ENCODE results near the gene MAN1C1.

Gene MAN1C1

DNA sequence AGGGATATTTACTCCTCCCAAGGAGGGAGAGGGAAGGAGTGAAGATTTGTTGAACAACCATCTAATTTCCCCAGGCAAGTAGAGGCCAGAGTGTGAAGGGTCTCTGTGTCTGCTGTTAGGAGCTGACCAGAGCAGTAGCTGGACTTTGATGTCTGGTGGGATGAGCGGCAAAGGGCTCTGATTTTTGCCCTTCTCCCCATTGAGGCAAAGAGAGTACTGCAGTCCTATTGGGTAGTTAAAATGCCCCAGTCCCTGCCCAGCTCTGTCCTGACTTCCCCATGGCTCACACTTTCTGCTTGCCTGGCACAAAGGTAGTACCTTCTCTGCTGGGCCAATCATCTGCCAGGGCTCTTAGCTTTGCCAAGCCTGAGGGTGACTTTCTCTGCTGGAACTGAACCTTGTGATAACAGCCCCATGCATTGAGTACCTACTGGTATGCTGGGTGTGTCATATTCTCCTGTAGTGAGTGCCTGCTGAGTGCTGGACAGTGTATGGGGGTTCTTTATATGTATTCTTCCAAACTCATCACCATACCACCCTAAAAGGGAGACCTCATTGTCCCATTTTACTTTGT, 119.5 kb downstream of the MAN1C1 start:
- DNase-seq (ENCODE audit: insufficient read length, low spot score) (no peak), FAIRE-seq (no peak)
- TF ChIP-seq PAX5 (IDR thresholded peaks at IDR 0.05; ENCODE audit: insufficient read depth, low read length, severe bottlenecking): no peak
- no peak for TF ChIP-seq TAF1 (IDR thresholded peaks at IDR 0.05; ENCODE audit: low read depth, low read length)
- TF ChIP-seq POU2F2 (IDR thresholded peaks at IDR 0.05; ENCODE audit: low read depth, low read length): no peak
- TF ChIP-seq POLR2A (IDR thresholded peaks at IDR 0.05; ENCODE audit: low read depth, low read length): no peak
- TF ChIP-seq POLR2AphosphoS5 (IDR thresholded peaks at IDR 0.05; ENCODE audit: low read depth, low read length): no peak
- no peak for TF ChIP-seq SPI1 (IDR thresholded peaks at IDR 0.05; ENCODE audit: low read depth, low read length)

DNA sequence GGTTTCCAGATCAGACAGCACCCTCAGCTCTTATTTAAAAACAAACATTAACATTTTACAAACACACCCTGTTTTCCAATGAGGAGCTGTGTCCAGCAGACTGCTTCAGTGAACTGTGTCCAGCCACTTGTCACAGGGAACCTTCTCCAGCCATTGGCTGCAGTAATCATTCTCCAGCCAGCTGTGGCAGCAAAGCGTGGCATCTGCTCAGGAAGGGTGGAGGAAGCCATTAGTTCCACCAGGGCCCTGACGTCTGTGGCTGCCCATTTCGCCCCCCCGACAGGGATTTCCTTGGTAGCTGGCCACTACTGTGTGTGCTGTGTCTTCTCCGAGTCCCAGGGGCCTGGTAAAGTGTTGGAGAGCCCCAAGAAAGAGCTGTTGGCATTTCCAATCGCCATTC, 120.5 kb downstream of the MAN1C1 start:
- no peak for DNase-seq (ENCODE audit: insufficient read length, low spot score)
- no peak for TF ChIP-seq TAF1 (IDR thresholded peaks at IDR 0.05; ENCODE audit: low read depth, low read length)
- TF ChIP-seq POU2F2 (IDR thresholded peaks at IDR 0.05; ENCODE audit: low read depth, low read length): no peak
- no peak for TF ChIP-seq POLR2AphosphoS5 (IDR thresholded peaks at IDR 0.05; ENCODE audit: low read depth, low read length)
- TF ChIP-seq PAX5 (IDR thresholded peaks at IDR 0.05; ENCODE audit: insufficient read depth, low read length, severe bottlenecking): no peak
- no peak for TF ChIP-seq SPI1 (IDR thresholded peaks at IDR 0.05; ENCODE audit: low read depth, low read length)
- no peak for TF ChIP-seq POLR2A (IDR thresholded peaks at IDR 0.05; ENCODE audit: low read depth, low read length)
- no peak for FAIRE-seq

DNA sequence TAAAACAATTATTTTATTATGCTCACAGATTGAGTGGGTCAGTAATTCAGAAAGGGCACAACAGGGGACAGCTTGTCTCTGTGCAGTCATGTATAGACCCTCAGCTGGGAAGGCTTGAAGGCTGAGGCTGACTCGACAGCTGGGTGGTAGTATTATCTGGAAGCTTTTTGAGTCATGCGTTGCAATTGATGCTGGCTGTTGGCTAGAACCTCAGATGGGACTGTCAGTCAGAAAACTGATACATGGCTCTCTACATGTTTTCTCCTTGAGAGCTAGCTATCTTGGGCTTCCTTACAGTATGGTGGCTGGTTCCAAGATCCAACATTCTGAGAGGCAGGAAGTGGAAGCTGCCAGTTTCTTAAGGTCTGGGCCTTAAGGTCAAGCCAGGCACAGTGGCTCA, 121.9 kb downstream of the MAN1C1 start:
- DNase-seq (ENCODE audit: insufficient read length, low spot score) (no peak), FAIRE-seq (no peak)
- TF ChIP-seq PAX5 (IDR thresholded peaks at IDR 0.05; ENCODE audit: insufficient read depth, low read length, severe bottlenecking): no peak
- no peak for TF ChIP-seq POLR2AphosphoS5 (IDR thresholded peaks at IDR 0.05; ENCODE audit: low read depth, low read length)
- no peak for TF ChIP-seq POU2F2 (IDR thresholded peaks at IDR 0.05; ENCODE audit: low read depth, low read length)
- TF ChIP-seq SPI1 (IDR thresholded peaks at IDR 0.05; ENCODE audit: low read depth, low read length): no peak
- no peak for TF ChIP-seq TAF1 (IDR thresholded peaks at IDR 0.05; ENCODE audit: low read depth, low read length)
- TF ChIP-seq POLR2A (IDR thresholded peaks at IDR 0.05; ENCODE audit: low read depth, low read length): no peak

DNA sequence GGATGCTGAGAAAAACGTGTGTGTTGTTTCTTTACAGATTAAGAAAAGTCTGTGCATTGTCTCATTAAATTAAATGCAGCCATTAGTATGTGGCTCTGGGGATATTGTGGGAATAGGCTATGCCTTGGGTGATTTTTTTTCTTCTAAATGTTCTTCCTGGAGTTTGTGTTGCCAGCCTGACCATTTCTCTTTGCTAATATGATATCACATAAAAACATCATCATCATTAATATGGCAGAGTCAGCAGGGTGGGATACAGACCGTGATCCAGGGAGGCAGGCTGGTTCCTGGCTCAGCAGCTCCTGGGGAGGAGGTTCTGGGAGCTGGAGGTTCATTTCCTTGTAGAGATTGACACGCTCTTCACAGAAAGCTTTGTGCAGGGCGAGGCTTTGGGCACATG, 122.8 kb downstream of the MAN1C1 start:
- DNase-seq (ENCODE audit: insufficient read length, low spot score) (no peak), FAIRE-seq (no peak)
- TF ChIP-seq POU2F2 (IDR thresholded peaks at IDR 0.05; ENCODE audit: low read depth, low read length) (no peak), TAF1 (IDR thresholded peaks at IDR 0.05; ENCODE audit: low read depth, low read length) (no peak), PAX5 (IDR thresholded peaks at IDR 0.05; ENCODE audit: insufficient read depth, low read length, severe bottlenecking) (no peak), SPI1 (IDR thresholded peaks at IDR 0.05; ENCODE audit: low read depth, low read length) (no peak), POLR2A (IDR thresholded peaks at IDR 0.05; ENCODE audit: low read depth, low read length) (no peak), POLR2AphosphoS5 (IDR thresholded peaks at IDR 0.05; ENCODE audit: low read depth, low read length) (no peak)

DNA sequence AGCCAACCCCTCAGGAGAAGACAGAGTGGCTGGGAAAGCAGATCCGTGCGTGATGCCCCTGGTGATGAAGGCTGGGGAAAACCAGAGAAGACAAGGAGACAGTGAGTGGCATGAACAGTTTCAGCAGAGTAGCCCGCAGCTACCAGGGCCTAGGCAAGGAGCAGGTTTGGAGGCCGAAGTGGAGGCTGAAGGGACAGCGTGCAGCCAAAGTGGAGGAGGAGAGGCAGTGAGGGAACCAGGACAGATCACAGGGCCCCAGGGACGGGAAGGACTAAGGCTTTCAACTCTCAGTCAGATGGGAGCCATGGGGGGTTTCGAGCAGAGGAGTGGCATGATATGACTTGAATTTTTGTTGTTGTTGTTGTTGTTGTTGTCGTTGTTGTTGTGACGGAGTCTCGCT, 123.5 kb downstream of the MAN1C1 start:
- TF ChIP-seq TAF1 (IDR thresholded peaks at IDR 0.05; ENCODE audit: low read depth, low read length) (no peak), PAX5 (IDR thresholded peaks at IDR 0.05; ENCODE audit: insufficient read depth, low read length, severe bottlenecking) (no peak), POU2F2 (IDR thresholded peaks at IDR 0.05; ENCODE audit: low read depth, low read length) (no peak), POLR2A (IDR thresholded peaks at IDR 0.05; ENCODE audit: low read depth, low read length) (no peak)
- no peak for FAIRE-seq
- DNase-seq (ENCODE audit: insufficient read length, low spot score): no peak

DNA sequence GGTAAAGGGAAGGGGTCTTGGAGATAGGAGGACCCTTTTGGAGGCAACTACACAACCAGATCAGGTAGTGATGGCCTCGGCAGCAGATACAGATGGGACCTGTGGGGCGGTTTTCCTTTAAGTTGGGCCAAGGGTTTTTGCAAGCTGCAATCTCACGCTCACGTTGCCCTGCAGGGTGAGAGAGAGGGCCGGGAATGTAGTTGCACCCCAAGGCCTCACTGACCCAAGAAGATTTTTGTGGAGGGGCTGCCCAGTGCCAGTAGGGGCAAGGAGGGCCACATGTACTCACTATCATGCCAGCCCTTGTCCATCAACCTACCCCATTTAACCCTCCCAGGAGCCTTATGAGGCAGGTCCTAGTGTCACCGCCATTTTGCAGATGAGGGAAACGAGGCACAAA, 125.7 kb downstream of the MAN1C1 start:
- TF ChIP-seq TAF1 (IDR thresholded peaks at IDR 0.05; ENCODE audit: low read depth, low read length): no peak
- no peak for TF ChIP-seq POLR2A (IDR thresholded peaks at IDR 0.05; ENCODE audit: low read depth, low read length)
- TF ChIP-seq SPI1 (IDR thresholded peaks at IDR 0.05; ENCODE audit: low read depth, low read length): no peak
- no peak for TF ChIP-seq POLR2AphosphoS5 (IDR thresholded peaks at IDR 0.05; ENCODE audit: low read depth, low read length)
- no peak for TF ChIP-seq POU2F2 (IDR thresholded peaks at IDR 0.05; ENCODE audit: low read depth, low read length)
- TF ChIP-seq PAX5 (IDR thresholded peaks at IDR 0.05; ENCODE audit: insufficient read depth, low read length, severe bottlenecking): no peak
- DNase-seq (ENCODE audit: insufficient read length, low spot score) (no peak), FAIRE-seq (no peak)

DNA sequence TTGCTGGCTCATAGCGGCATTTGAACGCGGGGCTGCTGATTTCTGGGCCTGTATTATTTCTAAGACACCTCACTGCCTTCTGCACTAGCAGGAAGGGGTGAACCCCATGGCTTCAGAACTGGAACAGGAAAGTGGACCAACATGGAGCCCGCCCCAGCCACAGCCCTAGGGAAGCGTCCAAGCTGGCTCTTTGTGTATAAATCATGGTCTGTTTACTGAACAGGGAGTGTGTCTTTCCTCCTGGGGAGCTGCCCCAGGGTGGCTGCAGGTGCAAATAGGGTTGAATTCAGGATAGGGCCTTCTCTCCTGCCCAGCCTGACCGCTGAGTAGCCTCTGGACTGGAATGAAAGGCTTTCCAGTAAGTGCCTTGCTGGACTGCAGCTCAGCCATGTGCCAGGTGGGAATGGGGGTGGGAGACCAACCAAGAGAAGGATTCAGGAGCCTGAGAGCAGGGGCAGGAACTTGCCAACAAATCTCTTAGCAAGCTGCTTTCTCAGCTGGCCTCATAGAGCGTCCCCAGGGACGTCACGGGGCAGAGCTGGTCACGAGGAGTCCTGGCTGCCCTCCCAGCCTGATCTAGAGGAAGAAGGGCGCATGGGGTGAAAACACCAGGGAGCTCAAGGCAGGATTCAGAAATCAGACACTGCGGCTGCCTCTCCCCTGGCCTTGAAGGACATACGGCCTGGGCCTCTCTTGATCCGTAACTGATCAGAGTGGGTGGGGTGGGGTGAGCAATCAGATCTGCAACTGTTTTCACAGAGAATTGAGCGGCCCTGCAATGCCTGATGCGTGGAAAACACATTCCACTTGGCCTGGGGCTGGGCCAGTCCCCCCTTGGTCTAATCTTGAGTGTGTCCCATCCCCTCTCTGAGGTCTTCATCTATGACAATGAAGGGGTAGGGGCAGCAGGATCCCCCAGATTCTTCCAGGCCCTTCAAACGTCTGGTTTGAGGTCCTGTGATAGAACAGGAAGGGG, 126.9 kb downstream of the MAN1C1 start:
- DNase-seq (ENCODE audit: insufficient read length, low spot score): no peak
- TF ChIP-seq SPI1 (IDR thresholded peaks at IDR 0.05; ENCODE audit: low read depth, low read length): no peak
- no peak for TF ChIP-seq POLR2A (IDR thresholded peaks at IDR 0.05; ENCODE audit: low read depth, low read length)
- no peak for TF ChIP-seq PAX5 (IDR thresholded peaks at IDR 0.05; ENCODE audit: insufficient read depth, low read length, severe bottlenecking)
- no peak for TF ChIP-seq POLR2AphosphoS5 (IDR thresholded peaks at IDR 0.05; ENCODE audit: low read depth, low read length)
- no peak for TF ChIP-seq TAF1 (IDR thresholded peaks at IDR 0.05; ENCODE audit: low read depth, low read length)
- no peak for TF ChIP-seq POU2F2 (IDR thresholded peaks at IDR 0.05; ENCODE audit: low read depth, low read length)

DNA sequence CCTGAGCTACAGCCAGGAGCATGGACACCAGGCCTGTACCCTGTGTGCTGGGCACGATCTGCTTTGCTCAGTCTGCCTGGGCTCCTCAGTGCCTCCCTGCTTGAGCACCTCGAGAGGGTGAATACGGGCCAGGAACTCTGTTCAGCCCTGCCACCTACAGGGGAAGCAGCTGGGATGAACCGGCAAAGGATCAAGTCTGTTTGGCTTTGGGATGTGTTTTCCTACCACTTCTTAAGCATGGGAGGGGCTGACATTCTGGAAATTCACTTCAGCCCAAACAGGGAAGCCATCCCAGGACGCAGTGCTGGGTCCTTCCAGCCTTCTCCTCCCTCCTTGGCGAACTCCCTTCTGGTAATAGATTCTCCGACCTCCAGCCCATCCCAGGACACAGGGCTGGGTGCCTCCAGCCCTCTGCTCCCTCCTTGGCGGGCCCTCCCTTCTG, 127.6 kb downstream of the MAN1C1 start:
- DNase-seq (ENCODE audit: insufficient read length, low spot score) (no peak), FAIRE-seq (no peak)
- no peak for TF ChIP-seq POLR2AphosphoS5 (IDR thresholded peaks at IDR 0.05; ENCODE audit: low read depth, low read length)
- no peak for TF ChIP-seq POU2F2 (IDR thresholded peaks at IDR 0.05; ENCODE audit: low read depth, low read length)
- TF ChIP-seq PAX5 (IDR thresholded peaks at IDR 0.05; ENCODE audit: insufficient read depth, low read length, severe bottlenecking): no peak
- no peak for TF ChIP-seq TAF1 (IDR thresholded peaks at IDR 0.05; ENCODE audit: low read depth, low read length)
- TF ChIP-seq SPI1 (IDR thresholded peaks at IDR 0.05; ENCODE audit: low read depth, low read length): no peak
- no peak for TF ChIP-seq POLR2A (IDR thresholded peaks at IDR 0.05; ENCODE audit: low read depth, low read length)

More for the DNA sequence above, 126.9 kb downstream of the MAN1C1 start:
- no peak for FAIRE-seq

Data from GM12891 (cell line).